CD4-positive, alpha-beta T cell treated with Interleukin-6 for 4 hours (primary cell): Measurements from ENCODE around the gene NME2.
"Not testable (repeated sequence)": the region's sequence is repeated elsewhere in the genome, so short reads cannot be mapped to it uniquely, and the experiment has no call there.

Source experiments
- DNase-seq: peaks from one replicate; pipeline ENCODE4 v3.0.0-alpha.2; 2020; ENCODE audit warnings: mixed read lengths

Gene NME2

GRCh38 chr17:51153210-51154072, 12.8 kb upstream of the NME2 start, which contains the start of gene NME1:
Gene NME1 (plus strand): TSS chr17:51153559. CDS start chr17:51155655, 2,096 bp downstream.
- DNase-seq, result peak; percentile 95

- no peak for DNase-seq
Measured at GRCh38 chr17:51154176-51154575, 12.0 kb upstream of the NME2 start.

- DNase-seq, result no peak
Measured at GRCh38 chr17:51155416-51155815, 10.8 kb upstream of the NME2 start.

GRCh38 chr17:51159604-51160003, 6.6 kb upstream of the NME2 start:
- DNase-seq, result no peak

- no peak for DNase-seq
Measured at GRCh38 chr17:51161541-51161940, 4.7 kb upstream of the NME2 start.

GRCh38 chr17:51164911-51165679, 1.1 kb upstream of the NME2 start:
- DNase-seq, result no peak

GRCh38 chr17:51165680-51166197, 472 bp upstream of the NME2 start:
- DNase-seq, result no peak

- DNase-seq, result peak; percentile 75
Measured at GRCh38 chr17:51166987-51167931, 1.0 kb downstream of the NME2 start.

GRCh38 chr17:51169340-51169739, 3.1 kb downstream of the NME2 start:
- DNase-seq, result no peak

GRCh38 chr17:51170736-51171135, 4.5 kb downstream of the NME2 start:
- no peak for DNase-seq

- not testable (repeated sequence) for DNase-seq
Measured at GRCh38 chr17:51172030-51172429, 5.8 kb downstream of the NME2 start.

- no peak for DNase-seq
Measured at GRCh38 chr17:51180486-51180885, 14.3 kb downstream of the NME2 start.

GRCh38 chr17:51184124-51184523, 17.9 kb downstream of the NME2 start:
- no peak for DNase-seq

- DNase-seq, result no peak
Measured at GRCh38 chr17:51185763-51186332, 19.6 kb downstream of the NME2 start.

- DNase-seq, result no peak
Measured at GRCh38 chr17:51188271-51188833, 22.1 kb downstream of the NME2 start.

GRCh38 chr17:51189162-51189561, 23.0 kb downstream of the NME2 start:
- DNase-seq, result no peak

- DNase-seq, result no peak
Measured at GRCh38 chr17:51189628-51190027, 23.4 kb downstream of the NME2 start.

- no peak for DNase-seq
Measured at GRCh38 chr17:51191895-51192294, 25.7 kb downstream of the NME2 start.

- no peak for DNase-seq
Measured at GRCh38 chr17:51197754-51198153, 31.5 kb downstream of the NME2 start.

GRCh38 chr17:51200295-51200694, 34.1 kb downstream of the NME2 start:
- peak; percentile 14 for DNase-seq

- DNase-seq, result no peak
Measured at GRCh38 chr17:51200846-51201245, 34.6 kb downstream of the NME2 start.

- no peak for DNase-seq
Measured at GRCh38 chr17:51203838-51204237, 37.6 kb downstream of the NME2 start.
